GM12878 (cell line): ENCODE data around the gene RYK. TPM values are rescaled to one million over a fixed set of nuclear protein-coding genes. Genes with fewer than 3 reads are reported as not detected.

Source experiments
- ATAC-seq: fragments of 200-7000 bp; cut with Tn5 transposase; 3 replicates; pipeline ENCODE4 v1.9.1; 2020; ENCODE audit warnings: mild to moderate bottlenecking, moderate library complexity
- BruUV-seq: library from RNA; stranded (reverse); fragments of 400-500 nt; replicated peaks from 2 replicates; lab custom pipeline; 2021; lab: Mats Ljungman, UMichigan
- CTCF ChIA-PET: fragments of 300-600 bp; sonication (Branson Sonifier 250); formaldehyde crosslinking; extraction: SDS; loops from one replicate; lab custom pipeline; 2021; ENCODE audit warnings: inconsistent platforms; lab: Yijun Ruan, JAX
- POLR2A ChIA-PET: fragments of 350-600 bp; formaldehyde crosslinking; extraction: SDS; loops from one replicate; lab custom pipeline; 2021; ENCODE audit warnings: inconsistent platforms; lab: Charles Lee
- RAD21 ChIA-PET: fragments of 300-600 bp; sonication (Branson Sonifier 250); formaldehyde crosslinking; loops from one replicate; lab custom pipeline; 2023; ENCODE audit warnings: antibody characterized with exemption; ENCODE audit not compliant: unreplicated experiment; lab: Charles Lee
- SMC1A ChIA-PET: fragments of 300-600 bp; sonication (Branson Sonifier 250); formaldehyde crosslinking; loops from one replicate; lab custom pipeline; 2023; ENCODE audit not compliant: unreplicated experiment, uncharacterized antibody; lab: Charles Lee
- DNase-seq: peaks from one replicate; pipeline ENCODE4 v3.0.0-alpha.2; 2011; ENCODE audit warnings: low read depth, low spot score
- FAIRE-seq: peaks from 3 replicates; lab custom pipeline; 2011; peaks lifted over from hg19 to GRCh38; lab: Jason Lieb, UNC
- H2AFZ ChIP-seq: 2 replicates; pipeline ENCODE4 v1.6.0; 2011; ENCODE audit warnings: low read depth, low read length, control low read depth; ENCODE audit not compliant: control insufficient read depth
- H3K27ac ChIP-seq: 2 replicates; pipeline ENCODE4 v1.5.1; 2011; ENCODE audit warnings: control low read depth; ENCODE audit not compliant: control insufficient read depth, insufficient read depth
- H3K27me3 ChIP-seq, 2 experiments: replicated peaks in 1 of 2; 2 replicates each; pipeline versions ENCODE4 v1.6.0 to v1.6.1; 2011; ENCODE audit warnings: low read length in 1 of 2; ENCODE audit not compliant: control insufficient read depth in 2 of 2, insufficient read depth in 2 of 2
- H3K36me3 ChIP-seq, 2 experiments: 2 replicates each; pipeline ENCODE4 v1.5.1; 2011; ENCODE audit warnings: low read length in 1 of 2; ENCODE audit not compliant: control insufficient read depth in 2 of 2, insufficient read depth in 2 of 2
- H3K4me1 ChIP-seq: 2 replicates; pipeline ENCODE4 v1.6.1; 2011; ENCODE audit warnings: mild to moderate bottlenecking, low read length, moderate library complexity, mixed read lengths; ENCODE audit not compliant: control insufficient read depth, insufficient read depth
- H3K4me2 ChIP-seq: 2 replicates; pipeline ENCODE4 v1.6.0; 2011; ENCODE audit warnings: control low read depth; ENCODE audit not compliant: control insufficient read depth, insufficient read depth
- H3K4me3 ChIP-seq: fragments of 200-600 bp; sonication (generic); 2 replicates; pipeline ENCODE4 v1.5.1; 2016
- H3K79me2 ChIP-seq: 2 replicates; pipeline ENCODE4 v1.6.0; 2011; ENCODE audit warnings: low read length; ENCODE audit not compliant: control insufficient read depth, insufficient read depth
- H3K9ac ChIP-seq: 2 replicates; pipeline ENCODE4 v1.8.0; 2011; ENCODE audit warnings: low read length, control low read depth, mixed read lengths; ENCODE audit not compliant: control insufficient read depth, insufficient read depth
- H3K9me3 ChIP-seq: replicated peaks from 3 replicates; pipeline ENCODE4 v1.5.1; 2011; ENCODE audit warnings: mild to moderate bottlenecking, low read length; ENCODE audit not compliant: control insufficient read depth, insufficient read depth
- H4K20me1 ChIP-seq: 2 replicates; pipeline ENCODE4 v1.6.0; 2011; ENCODE audit not compliant: control insufficient read depth, insufficient read depth
- BACH1 ChIP-seq: fragments of 450-650 bp; IDR thresholded peaks from 2 replicates; pipeline ENCODE4 v1.6.1; 2017; ENCODE audit warnings: mild to moderate bottlenecking, borderline replicate concordance
- KAT2A ChIP-seq: conservative IDR thresholded peaks from 2 replicates; pipeline ENCODE4 v1.6.1; 2011; ENCODE audit warnings: low read depth, low read length; ENCODE audit not compliant: control insufficient read depth
- MTA3 ChIP-seq: IDR thresholded peaks from 2 replicates; pipeline ENCODE4 v1.6.1; 2012; ENCODE audit warnings: low read length, inconsistent platforms, borderline replicate concordance
- NR2F1 ChIP-seq: fragments of 450-650 bp; conservative IDR thresholded peaks from 2 replicates; pipeline ENCODE4 v1.6.1; 2017; ENCODE audit warnings: mild to moderate bottlenecking
- RELA ChIP-seq: fragments of 450-650 bp; IDR thresholded peaks from 2 replicates; pipeline ENCODE4 v1.8.0; 2014; ENCODE audit warnings: borderline replicate concordance; ENCODE audit not compliant: partially characterized antibody
- SMARCA5 ChIP-seq: fragments of 450-650 bp; IDR thresholded peaks from 2 replicates; pipeline ENCODE4 v1.6.1; 2017; ENCODE audit warnings: mild to moderate bottlenecking
- SUPT20H ChIP-seq: IDR thresholded peaks from 2 replicates; pipeline ENCODE4 v1.6.1; 2011; ENCODE audit warnings: low read depth, mild to moderate bottlenecking, low read length, moderate library complexity, borderline replicate concordance; ENCODE audit not compliant: control insufficient read depth
- TCF7 ChIP-seq: IDR thresholded peaks from 2 replicates; pipeline ENCODE4 v1.6.1; 2014; ENCODE audit warnings: antibody characterized with exemption, borderline replicate concordance
- USF1 ChIP-seq: IDR thresholded peaks from 2 replicates; pipeline ENCODE4 v1.6.1; 2011; ENCODE audit warnings: borderline replicate concordance, low read depth, mild to moderate bottlenecking, moderate library complexity, mixed read lengths, low read length; ENCODE audit not compliant: insufficient read depth; ENCODE audit errors: extremely low read length
- ZZZ3 ChIP-seq: IDR thresholded peaks from 2 replicates; pipeline ENCODE4 v1.6.1; 2011; ENCODE audit warnings: low read depth; ENCODE audit not compliant: control insufficient read depth, insufficient read length
- WGBS: methylation state at CpG from one replicate; pipeline ENCODE4 v1.1.6; 2016; ENCODE audit warnings: low lambda C conversion rate; ENCODE audit not compliant: insufficient replicate concordance, insufficient coverage; ENCODE audit errors: missing lambda C conversion rate; 5-methylcytosine and 5-hydroxymethylcytosine counted together
- in situ Hi-C: fragments of 300-500 bp; cut with MboI; formaldehyde crosslinking; loops from 9 replicates; pipeline ENCODE4 v1.14.3; 2018; ENCODE audit warnings: mixed read lengths
- intact Hi-C: fragments of 100-400 bp; cut with micrococcal nuclease; formaldehyde crosslinking; loops from one replicate; pipeline ENCODE4 v1.14.2; 2022; ENCODE audit not compliant: unreplicated experiment
- polyA plus RNA-seq, 11 experiments: library from polyadenylated mRNA; depleted of rRNA in 4 of 11; unstranded in 6 of 11; stranded (reverse) in 5 of 11; fragments of >200 nt; fragmentation: Nextera tagmentation in 4 of 11; fragmentation: Illumina TruSeq in 1 of 11; extraction: Ambion mirVana in 4 of 11; extraction: Trizol in 1 of 11; gene quantifications; 1 replicate in 1 of 11; 2 replicates in 10 of 11; pipeline versions ENCODE4 v1.2.1 to v1.2.3, GENCODE V29; 2011 to 2016; ENCODE audit warnings: inconsistent platforms in 2 of 11, missing spikeins in 2 of 11, low read depth in 1 of 11
- total RNA-seq, 4 experiments: library from RNA; depleted of rRNA in 3 of 4; stranded (reverse); fragments of >200 nt in 3 of 4; fragmentation: Illumina TruSeq in 1 of 4; extraction: Trizol in 1 of 4; gene quantifications; 2 replicates each; pipeline versions ENCODE4 v1.2.1 to v1.2.3, GENCODE V29; 2013 to 2021

RYK gene
- total and polyA plus RNA-seq, 10 of the 15 experiments (the other 5 are each of a cell fraction or from before 2014, with no cell fraction given) = 2.0 to 25.1 (median 11.1) TPM

DNA sequence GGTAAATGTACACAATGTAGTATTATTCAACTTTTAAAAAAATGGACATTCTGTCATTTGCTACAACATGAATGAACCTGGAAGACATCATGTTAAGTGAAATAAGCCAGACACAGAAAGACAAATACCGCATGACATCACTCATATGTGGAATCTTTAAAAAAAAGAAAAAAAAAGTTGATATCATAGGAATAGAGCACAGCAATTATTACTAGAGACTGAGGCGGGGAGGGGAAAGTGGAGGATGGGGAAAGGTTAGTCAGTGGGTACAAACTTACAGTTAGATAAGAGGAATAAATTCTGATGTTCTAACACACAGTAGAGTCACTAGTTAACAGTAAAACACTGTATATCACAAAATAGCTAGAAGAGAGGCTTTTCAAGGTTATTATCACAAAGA is 22.2 kb downstream of the RYK start:
- FAIRE-seq (no peak), DNase-seq (no peak), ATAC-seq (no peak)
- Histone ChIP-seq H3K27me3 (no peaks in the 10 kb centered on the region), H3K4me2 (no peak overlapping the region), H3K9ac (no peak overlapping the region), H3K27ac (no peak overlapping the region), H3K4me1 (no peaks in the 10 kb centered on the region), H3K4me3 (no peak overlapping the region), H3K79me2 (peaks cover 1% of the 10 kb centered on the region; the same call in 1 of the 2 replicates), H2AFZ (no peak overlapping the region), H3K36me3 (no peaks in the 10 kb centered on the region), H4K20me1 (no peaks in the 10 kb centered on the region; the same call in 1 of the 2 replicates), H3K9me3 (no peaks in the 10 kb centered on the region)
- BruUV-seq = no TSS peak
- ChIA-PET SMC1A (no interaction called here), CTCF (interaction anchor here (1.1 to 5.4 kb wide), 2 partner anchors 9 to 16 kb away, joined by 3 to 42 read pairs; no protein-coding TSS in a partner anchor), RAD21 (interaction anchor here (0.7 kb wide), 1 partner anchor 305 kb away, joined by 3 read pairs; no protein-coding TSS in a partner anchor), POLR2A (no interaction called here)
- TF ChIP-seq MTA3 = no peak
- no peak for TF ChIP-seq USF1
- TF ChIP-seq RELA = no peak
- no peak for TF ChIP-seq BACH1
- TF ChIP-seq SMARCA5 = no peak
- TF ChIP-seq SUPT20H = no peak
- no peak for TF ChIP-seq ZZZ3
- no peak for TF ChIP-seq TCF7
- no peak for TF ChIP-seq NR2F1
- no peak for TF ChIP-seq KAT2A
- in situ Hi-C loops (no loop called here), intact Hi-C loops (loop anchor here (10.0 kb wide), 1 partner anchor 414 kb away; no protein-coding TSS in a partner anchor)
- WGBS = 94% methylated on average over 2 of the region's 2 CpGs
